Inflammatory macrophage treated with lipopolysaccharide for 4 hours (primary cell): ENCODE measurements around the gene OSBPL10.

Experiments used
- DNase-seq: peaks from one replicate; pipeline ENCODE4 v3.0.0-alpha.2; 2020

The OSBPL10 gene

GRCh38 chr3:31985831-31986230, 4.8 kb upstream of the OSBPL10 start:
- peak; percentile 47 for DNase-seq

- DNase-seq = no peak
Measured at GRCh38 chr3:31984321-31984720, 3.3 kb upstream of the OSBPL10 start.

GRCh38 chr3:31980530-31981205, 394 bp downstream of the OSBPL10 start:
- DNase-seq = no peak

- DNase-seq = no peak
Measured at GRCh38 chr3:31979001-31979697, 1.9 kb downstream of the OSBPL10 start.

GRCh38 chr3:31978553-31978952, 2.5 kb downstream of the OSBPL10 start:
- no peak for DNase-seq

GRCh38 chr3:31977736-31978135, 3.3 kb downstream of the OSBPL10 start:
- no peak for DNase-seq

- no peak for DNase-seq
Measured at GRCh38 chr3:31976302-31976701, 4.8 kb downstream of the OSBPL10 start.

- no peak for DNase-seq
Measured at GRCh38 chr3:31974964-31975363, 6.1 kb downstream of the OSBPL10 start.

- no peak for DNase-seq
Measured at GRCh38 chr3:31974471-31974870, 6.6 kb downstream of the OSBPL10 start.

GRCh38 chr3:31973837-31974236, 7.2 kb downstream of the OSBPL10 start:
- DNase-seq = no peak

- DNase-seq = no peak
Measured at GRCh38 chr3:31973081-31973480, 8.0 kb downstream of the OSBPL10 start.

- DNase-seq = no peak
Measured at GRCh38 chr3:31971607-31972006, 9.5 kb downstream of the OSBPL10 start.

GRCh38 chr3:31968927-31969418, 12.1 kb downstream of the OSBPL10 start:
- DNase-seq = no peak

- no peak for DNase-seq
Measured at GRCh38 chr3:31968369-31968926, 12.6 kb downstream of the OSBPL10 start.

GRCh38 chr3:31967592-31967991, 13.5 kb downstream of the OSBPL10 start:
- DNase-seq = no peak

GRCh38 chr3:31966978-31967591, 14.0 kb downstream of the OSBPL10 start:
- DNase-seq = no peak

GRCh38 chr3:31962801-31963205, 18.3 kb downstream of the OSBPL10 start:
- peak; percentile 39 for DNase-seq

- DNase-seq = no peak
Measured at GRCh38 chr3:31960793-31961431, 20.1 kb downstream of the OSBPL10 start.

GRCh38 chr3:31959951-31960792, 20.9 kb downstream of the OSBPL10 start:
- no peak for DNase-seq

- no peak for DNase-seq
Measured at GRCh38 chr3:31959251-31959650, 21.8 kb downstream of the OSBPL10 start.

- DNase-seq = no peak
Measured at GRCh38 chr3:31958701-31959152, 22.3 kb downstream of the OSBPL10 start.

- DNase-seq = no peak
Measured at GRCh38 chr3:31957106-31957505, 24.0 kb downstream of the OSBPL10 start.
